Measurements from ENCODE around the gene ACO1.

The ACO1 gene

DNA sequence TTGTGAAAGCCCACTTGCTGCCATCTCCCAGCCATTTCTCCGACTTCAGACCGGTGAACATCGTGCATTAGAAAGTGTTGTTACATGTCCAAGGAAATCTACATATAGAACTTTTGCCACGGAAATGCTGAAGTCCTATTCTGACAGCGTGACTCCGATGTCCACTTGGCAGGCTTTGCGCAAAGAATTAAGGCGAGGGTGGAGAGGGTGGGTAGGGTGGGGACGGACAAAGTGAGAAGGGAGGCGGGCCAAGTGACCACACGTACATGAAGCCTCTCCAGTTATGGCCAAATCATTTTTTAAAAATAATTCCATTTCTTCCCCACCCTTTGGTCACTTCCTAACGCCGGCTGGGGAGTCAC lies 460 bp upstream of the ACO1 start:
- DNase-seq, result no peak

DNA sequence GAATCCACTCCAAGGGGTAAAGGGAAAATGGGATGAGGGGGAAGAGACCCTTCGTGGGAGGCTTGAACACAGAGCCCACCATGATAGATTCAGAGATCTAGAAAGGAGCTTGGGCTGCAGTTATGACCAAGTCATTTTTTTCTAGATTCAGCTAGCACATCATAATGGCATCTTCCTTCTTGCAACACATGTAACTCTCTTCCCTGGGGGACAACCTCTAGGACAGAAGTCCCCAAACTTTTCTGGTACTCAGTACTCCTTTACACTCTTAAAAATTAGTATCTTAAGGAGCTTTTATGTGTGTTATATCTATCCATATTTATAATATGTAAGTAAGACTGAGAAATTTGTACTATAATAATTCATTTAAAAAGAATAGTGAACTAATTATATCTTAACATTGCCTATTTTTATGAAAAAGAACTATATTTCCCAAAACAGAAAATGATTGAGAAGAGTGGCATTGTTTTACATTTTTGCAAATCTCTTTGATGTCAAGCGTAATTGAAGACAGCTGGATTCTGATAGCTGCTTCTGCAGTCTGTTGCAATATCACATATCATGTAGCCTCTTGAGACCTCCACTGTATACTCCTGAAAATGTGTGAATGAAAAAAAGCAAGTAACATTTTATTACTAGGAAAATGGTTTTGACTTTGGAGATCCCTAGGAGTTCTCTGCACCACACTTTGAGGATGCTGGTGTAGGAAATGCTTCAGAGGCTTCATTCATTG lies 875 bp downstream of the ACO1 start:
- peak in 1 of 2 donors; percentile 6 for DNase-seq

DNA sequence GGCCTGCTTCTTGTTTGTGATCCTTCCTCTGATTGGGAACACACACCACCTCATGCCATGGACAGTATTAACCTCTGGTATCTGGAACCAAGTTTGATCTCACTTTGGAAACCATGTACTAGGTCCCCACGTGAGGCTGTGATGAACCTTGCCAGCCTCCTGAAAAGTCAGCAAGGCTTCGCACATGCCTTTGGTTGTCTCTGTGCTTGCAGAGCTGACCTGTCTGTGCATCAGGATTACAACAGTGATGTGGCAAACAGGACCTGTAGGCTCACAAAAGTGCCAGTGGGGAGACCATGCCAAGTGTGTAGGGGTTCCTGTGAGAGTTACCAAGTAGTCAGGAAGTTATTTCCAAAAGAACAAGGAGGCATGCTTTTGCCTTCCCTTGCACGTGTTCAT lies 1.4 kb downstream of the ACO1 start:
- no peak for DNase-seq

DNA sequence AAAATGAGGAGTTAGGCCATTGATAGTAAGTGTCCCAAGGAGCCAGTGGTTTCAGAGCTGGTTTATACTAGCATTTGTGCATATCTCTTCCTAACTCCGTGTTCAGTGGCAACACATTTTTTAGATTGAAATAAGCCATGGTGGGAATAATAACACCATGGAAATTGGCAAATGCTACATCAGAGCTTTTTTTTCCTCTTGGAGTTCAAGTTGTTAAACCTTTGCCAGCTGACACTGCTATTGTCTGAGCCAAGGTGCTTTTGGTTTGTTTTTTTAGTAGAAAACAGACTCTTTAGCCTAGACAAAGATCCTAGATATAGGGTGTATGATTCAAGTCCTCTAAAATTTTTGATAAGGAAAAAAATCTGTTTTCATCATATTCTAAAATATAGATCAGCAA lies 2.8 kb downstream of the ACO1 start:
- no peak for DNase-seq

DNA sequence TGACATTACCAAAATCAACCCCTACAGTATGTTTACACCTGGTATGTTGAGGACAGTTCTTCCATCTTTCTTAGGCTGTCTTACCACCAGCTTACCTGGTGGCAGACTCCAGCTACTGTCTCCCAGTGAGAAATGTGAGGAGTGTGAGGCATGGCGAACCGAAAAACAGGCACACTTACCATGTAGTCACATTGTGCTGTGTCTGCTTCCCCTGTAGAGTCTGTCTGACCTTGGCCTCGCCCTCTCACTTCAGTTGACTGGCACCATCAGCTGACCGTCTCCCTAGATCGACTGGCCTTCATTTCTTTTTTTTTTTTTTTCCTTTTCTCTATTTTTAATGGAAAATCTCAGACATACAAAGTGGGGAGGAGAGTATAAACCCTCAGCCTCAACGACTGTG lies 4.9 kb downstream of the ACO1 start:
- no peak for DNase-seq

DNA sequence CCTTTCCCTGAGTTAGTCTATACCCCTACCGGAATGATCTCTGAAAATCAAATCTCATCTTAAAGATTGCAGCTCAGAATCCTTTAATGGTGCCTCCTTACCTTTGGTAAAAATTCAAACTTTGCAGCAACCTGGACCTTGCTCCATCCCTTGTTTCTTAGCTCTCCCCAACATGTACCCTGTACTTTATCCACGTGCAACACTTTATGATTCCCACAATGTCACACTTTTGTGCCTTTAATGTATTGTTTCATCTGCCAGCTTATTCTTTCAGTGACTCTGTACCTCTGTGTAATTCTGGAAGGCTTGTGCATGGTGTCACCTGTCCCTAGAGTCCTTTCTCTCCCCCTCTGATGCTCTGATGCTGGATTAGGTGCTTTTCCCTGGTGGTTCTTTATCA lies 9.5 kb downstream of the ACO1 start:
- no peak for DNase-seq

DNA sequence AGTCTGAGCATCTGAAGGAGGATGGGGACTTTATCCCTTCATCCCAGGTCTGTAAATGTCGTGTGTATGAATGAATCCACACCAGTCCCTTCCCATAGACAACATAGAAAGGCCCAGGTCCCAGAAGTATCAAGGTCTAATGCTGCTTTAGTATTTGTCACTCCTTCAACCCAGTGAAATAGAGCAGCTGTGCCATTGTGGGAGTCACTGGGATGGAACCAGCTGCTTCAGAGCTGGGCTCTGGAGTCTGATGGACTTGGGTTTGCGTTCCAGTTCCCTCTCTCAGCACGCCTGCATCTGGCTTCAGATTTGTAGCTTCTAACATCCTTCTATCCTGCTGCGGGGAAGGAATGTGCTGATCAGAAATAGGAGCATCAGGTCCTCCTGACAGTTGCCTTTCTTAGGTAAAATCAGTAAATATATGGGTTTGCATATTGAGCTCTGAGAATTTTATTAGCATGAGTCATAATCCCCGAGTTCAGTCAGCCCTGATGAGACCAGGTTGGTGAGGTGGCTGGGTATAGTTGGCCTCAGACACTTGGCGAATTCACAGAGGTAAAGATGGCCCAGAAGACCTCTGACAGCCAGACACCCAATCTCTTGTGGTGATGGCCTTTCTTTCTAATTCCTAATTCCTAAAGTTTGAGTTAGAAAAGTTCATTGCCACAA lies 10.1 kb downstream of the ACO1 start:
- no peak for DNase-seq

DNA sequence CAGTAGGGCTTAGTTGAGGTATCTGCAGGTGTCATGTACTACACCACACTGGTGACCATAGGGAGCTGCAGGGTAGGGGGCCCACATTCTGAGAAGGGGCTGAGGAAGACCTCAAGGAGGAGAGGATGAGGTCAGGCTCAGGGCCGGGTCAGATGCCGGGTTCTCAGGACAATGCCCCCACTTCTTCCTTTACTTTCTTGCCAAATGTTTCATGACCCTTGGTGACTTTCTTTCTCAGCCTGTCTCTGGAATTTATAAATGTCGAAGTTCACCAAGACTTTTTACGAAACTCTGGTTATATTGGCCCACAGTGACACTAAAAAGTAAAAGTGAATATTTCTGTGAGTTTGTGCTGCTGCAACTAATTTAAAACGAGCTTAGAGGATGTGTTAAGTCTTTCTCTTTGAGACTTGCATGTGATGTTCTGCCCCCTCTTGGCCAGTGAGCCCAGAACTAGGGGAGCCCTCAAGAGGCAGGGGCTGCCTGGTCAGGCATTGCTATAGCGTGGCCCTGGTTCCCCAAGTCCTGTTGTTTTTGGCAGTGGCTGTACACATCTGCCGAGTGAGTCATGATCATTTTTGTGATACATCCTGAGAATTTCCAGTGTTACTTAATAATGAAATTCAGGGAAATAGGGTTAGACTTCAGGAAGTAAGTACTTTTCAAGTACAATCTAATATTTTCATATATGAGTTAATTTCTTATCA lies 11.2 kb downstream of the ACO1 start:
- DNase-seq, result peak; percentile 69 to 76

DNA sequence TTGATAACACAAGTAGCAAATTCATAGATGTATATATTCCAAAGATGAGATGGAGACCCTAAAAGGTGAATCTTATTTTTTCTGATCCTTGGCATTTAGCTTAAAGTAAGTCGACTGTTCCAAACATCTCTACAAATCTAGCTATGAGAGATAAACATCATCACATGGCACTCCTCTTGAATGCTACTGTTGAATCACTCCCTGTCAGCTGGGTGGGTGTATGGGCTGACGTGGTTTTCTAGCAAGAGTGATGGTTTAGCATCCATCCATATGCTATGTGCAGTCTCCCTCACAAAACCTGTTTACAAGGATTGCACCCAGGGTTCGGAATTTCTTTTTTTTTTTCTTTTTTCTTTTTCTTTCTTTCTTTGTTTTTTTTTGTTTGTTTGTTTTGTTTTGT lies 13.8 kb downstream of the ACO1 start:
- DNase-seq, result peak; percentile 6 to 50

DNA sequence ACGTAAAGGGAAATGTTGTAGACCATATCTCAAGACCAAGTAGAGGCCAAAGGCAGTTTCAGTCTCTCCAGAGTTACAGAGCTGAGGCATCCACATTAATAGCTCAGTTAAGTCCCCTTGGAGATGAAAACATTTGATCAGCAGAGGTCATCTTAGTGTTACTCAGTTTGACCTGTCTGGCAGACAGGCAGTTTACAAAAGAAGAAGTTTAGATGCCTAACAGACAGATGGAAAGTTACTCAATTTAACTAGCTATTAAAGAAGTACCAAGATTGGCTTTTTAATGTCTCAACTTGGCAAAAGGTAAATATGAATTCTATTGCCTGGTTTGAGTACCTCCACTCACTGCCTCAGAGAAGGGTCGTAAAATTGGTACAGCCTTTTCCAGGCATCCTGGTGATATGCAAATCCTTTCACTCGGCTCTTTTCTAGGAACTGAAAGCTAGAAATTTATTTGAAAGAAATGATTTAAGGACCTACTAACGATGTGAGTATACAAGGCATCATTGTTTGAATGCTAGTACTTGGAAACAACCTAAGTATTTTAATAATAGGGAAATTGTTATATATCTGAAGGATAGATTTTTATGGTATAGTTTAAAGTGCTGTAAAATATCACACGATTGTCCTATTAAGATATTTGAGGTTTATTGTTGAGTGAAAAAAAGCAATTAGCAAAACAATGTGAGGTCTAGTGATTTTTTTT lies 14.8 kb downstream of the ACO1 start:
- peak in 1 of 2 donors; percentile 14 for DNase-seq

DNA sequence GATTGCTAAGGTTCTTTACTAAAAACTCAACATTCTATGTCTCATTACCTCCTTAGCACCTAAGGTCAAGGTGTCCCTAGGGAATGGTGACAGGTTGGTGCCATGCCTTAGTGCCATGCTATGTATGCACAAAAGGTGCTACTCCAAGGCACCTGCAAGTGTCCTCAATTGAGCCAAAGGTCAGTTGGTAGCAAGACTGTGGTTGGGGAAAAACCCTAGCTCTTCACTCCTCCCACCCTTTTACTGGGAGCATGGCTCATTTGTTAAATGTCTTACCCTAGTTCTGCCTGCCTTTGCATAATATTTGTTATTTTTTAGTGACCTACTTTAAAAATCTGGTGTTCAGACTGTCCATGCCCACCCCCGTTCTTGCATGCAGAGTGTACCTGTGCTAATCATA lies 17.0 kb downstream of the ACO1 start:
- DNase-seq, result peak; percentile 11 to 36

DNA sequence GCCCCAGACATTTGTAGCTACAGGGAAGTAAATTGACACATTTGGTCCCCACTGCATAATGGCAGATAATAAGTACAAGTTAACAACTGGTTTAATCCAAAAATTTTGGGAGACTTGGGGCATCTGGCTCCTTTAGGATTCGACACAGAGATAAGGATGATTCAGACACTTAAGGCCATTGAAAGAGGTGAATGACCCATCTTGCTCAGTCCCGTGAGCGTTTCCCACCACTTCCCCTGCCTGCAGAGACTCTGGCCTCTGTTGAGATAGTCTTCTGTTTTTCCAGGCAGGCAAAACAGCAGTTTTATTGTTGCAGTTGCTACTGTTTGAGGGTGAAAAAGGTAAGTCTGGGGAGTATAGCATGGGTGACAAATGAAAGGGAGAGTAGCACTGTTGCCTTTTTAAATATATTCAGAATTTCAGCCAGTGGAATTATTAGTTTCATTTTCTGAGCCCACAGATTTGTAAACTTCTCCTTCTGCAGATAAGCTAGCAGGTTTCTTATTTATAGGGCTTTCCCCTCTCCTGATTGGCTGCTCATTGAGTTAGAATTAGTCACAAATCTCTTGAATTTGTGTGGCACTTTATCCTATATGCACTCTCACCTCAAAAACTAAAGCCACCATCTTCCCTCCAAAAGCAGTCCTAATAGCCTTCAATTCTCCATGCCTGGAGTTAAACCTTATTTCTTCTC lies 19.3 kb downstream of the ACO1 start:
- DNase-seq, result peak; percentile 20 to 61

DNA sequence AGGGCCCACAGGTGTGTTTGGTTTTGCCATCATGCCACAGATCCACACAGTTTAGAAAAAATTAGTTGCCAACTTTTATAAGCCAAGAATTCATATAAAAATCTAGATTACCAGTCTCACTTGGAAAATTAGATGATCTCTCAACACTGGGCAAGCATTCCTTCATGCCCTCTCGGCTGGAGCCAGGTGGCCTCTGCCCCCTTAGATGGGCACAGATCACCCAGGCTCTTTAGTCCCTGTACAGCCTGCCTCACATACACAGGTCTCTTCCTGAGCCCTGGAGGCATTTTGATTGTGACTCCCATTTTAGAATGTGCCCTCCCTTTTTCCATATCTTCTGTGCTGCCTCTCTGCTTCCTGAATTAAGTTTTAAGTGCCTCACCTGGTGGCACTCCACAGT lies 20.0 kb downstream of the ACO1 start:
- no peak for DNase-seq

DNA sequence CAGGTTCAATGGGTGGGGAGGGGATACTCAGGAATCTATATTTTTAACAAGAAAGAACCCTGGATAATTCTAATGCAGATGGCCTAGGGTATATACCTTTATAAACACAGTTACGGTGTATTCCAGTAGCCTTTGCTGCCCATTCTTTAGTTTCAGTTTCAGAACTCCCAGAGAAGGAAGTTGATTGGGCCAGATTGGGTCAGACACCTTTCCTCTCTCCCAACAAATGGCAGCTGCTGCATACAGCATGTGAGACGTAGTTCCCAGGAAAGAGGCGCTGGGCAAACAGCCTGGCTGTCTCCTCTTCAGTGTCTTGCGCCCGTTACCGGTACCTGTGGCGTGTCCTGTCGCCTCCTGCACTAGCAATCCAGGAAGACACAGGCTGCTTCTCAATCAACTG lies 20.4 kb downstream of the ACO1 start:
- DNase-seq, result no peak

DNA sequence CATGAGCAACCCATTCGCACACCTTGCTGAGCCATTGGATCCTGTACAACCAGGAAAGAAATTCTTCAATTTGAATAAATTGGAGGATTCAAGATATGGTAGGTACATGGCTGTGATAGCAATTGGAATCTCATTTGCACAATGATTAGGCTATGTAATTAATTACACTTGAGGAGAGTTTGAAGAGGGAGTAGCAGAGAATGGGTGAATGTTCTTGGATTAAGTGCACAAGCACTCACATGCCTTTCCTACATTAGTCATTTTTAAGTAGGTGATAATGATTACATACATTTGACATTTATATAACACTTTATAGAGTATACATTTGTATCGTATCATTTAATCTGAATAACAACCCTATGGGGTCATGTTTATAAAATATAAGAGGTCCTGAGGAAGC lies 21.1 kb downstream of the ACO1 start:
- no peak for DNase-seq

DNA sequence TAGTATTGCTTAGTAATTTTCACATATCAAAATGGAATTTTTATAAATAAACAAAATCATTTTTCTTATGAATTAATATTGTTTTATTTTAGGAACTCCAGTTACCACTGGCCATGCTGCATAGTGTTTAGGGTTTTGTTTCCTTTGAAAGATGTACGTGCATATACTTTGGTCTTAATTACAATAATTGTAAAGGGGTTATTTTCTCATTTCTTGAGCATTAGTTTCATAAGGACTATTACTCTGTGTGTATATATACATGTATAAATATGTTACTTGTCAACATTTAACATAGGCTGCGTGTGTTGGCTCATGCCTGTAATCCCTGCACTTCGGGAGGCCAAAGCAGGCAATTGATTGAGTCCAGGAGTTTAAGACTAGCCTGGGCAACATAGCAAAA lies 21.6 kb downstream of the ACO1 start:
- DNase-seq, result no peak

DNA sequence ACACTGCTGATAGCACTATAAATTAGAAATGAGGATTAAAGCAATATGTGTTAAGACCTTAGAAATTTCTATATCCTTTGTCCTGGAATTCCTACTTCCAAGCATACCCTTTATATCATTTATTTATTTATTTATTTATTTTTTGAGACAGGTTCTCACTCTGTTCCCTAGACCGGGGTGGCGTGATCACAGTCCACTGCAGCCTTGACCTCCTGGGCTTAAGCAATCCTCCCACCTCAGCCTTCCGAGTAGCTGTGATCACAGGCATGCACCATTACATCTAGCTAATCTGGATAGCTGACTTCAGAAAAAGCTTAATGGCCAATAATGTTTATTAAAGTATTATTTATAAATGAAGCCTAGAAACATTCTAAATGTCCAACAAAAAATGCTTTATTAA lies 27.3 kb downstream of the ACO1 start:
- no peak for DNase-seq

DNA sequence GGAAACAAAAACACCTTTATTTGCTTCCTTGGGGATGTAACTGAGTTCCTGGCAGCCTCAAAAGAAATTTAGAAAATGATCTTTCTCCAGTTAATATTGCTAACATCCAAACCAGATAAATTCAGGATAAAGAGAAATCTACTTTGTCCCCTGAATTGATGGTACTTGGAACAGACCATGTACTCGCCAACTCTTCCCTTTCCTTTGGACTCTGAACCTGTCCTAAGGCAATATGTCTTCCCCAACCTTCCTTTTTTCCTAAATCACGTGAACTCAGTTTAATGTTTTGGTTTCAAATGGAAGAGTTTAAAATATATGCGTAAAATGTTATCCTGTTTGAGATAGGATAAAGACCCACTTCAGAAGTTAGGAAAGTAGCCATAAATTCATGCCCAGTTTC lies 28.0 kb downstream of the ACO1 start:
- no peak for DNase-seq

DNA sequence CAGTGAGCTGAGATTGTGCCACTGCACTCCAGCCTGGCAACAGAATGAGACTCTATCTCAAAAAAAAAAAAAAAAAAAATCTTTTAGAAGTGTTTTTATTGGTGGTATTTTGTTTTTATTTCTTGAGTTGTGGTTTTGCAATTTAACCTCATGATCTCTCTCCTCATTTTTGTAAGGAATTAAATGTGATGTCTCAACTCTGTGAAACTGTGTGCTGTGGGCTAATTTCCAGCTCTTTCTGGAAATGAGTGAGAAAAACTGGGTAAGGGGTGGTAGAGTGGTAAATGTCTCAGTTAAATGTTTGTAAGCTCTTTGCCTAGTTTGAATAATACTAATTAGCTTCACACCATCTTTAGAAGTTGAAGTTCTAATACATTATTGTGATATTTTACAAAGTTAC lies 29.0 kb downstream of the ACO1 start:
- DNase-seq, result no peak

DNA sequence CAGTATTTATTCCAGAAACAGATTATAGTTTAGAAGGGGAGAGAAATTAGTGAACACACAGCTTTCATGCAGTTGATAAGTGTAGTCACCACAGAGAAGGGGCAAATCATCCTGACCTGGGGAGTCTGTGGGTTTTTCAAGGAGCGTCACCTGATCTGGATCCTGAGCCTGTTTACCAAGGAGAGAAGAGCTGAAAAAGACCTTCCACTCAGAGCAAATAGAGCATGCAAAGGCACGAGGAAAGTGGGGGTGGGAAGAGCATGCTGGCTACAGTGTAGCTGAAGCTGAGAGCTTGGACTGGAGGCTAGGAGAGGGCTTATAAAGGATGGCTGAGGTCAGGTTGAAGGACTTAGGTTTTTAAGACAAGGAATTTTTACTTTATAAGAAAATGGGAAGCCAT lies 30.4 kb downstream of the ACO1 start:
- no peak for DNase-seq

DNA sequence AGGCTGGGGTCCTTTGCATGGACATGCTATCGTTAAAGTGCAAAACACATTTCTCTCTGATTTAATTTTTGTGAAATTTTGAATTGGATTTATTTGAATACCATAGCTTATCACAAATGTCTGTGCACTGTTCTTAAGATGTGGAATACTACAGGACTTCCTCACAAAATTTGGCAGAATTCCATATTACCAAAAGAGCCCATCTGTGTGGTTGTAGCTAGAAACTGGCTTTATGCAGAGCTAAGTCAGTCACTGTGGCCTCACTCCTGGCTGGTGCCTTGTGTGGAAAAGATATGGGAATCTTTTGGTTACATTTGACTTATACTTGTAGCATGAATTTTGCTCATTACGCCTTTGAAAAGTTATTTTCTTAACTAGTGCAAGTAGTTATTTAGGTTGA lies 35.5 kb downstream of the ACO1 start:
- no peak for DNase-seq

DNA sequence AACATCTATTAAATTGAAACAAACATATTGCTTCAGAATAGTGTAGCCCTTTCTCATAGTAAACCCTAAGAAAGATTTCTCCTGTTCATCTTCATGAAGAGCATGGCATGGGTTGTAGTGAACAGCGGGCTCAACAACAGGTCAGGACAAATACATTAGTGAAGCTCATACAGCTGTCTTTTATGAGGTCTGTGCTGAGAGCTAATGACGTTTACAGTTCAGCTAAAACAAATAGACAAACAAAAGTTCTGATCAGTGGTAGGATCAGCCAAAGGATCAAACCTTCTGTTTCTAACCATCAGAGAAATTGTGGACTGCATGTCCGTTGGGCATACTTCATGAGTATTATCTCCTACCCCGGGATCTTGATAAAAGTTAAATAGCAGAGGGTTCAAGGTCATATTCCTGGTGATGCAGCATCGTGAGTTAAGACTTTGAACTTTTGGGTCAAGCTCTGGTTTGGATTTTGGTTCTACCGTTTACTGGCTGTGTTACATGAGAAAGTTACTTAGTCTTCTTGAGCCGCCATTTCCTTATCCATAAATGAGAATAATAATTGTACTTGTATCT lies 37.9 kb downstream of the ACO1 start:
- no peak for DNase-seq

DNA sequence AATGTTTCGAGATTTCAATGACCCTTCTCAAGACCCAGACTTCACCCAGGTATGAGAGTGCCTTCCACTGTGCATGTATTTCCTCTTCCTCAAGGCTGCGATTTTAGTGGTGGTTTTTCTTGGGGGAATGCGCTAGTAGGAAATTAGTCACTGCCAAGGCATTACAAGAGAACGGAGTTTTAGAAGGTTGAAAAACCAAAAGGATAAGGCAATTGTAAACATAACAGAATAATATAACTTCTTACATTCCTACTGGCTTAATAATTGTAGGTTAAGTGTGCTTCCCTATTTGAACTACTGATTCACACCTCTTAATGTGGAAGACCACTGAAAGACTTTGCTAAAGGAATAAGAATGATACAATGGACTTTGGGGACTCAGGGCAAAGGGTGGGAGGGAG lies 38.9 kb downstream of the ACO1 start:
- no peak for DNase-seq

All from inflammatory macrophage (primary cell).